Endothelial cell of umbilical vein (primary cell): ENCODE results near the gene GNGT2. TPM values are rescaled to one million over a fixed set of nuclear protein-coding genes. Genes with fewer than 3 reads are reported as not detected.

Experiments
- polyA plus RNA-seq, 4 experiments: library from polyadenylated mRNA; depleted of rRNA in 3 of 4; stranded (reverse) in 3 of 4; unstranded in 1 of 4; fragments of >200 nt; gene quantifications; 2 replicates each; pipeline versions ENCODE4 v1.2.1 to v1.2.3, GENCODE V29; 2011 to 2012; ENCODE audit warnings: missing spikeins in 1 of 4
- total RNA-seq: library from RNA; stranded (reverse); gene quantifications from 2 replicates; pipeline ENCODE4 v1.2.3, GENCODE V29; 2021

GNGT2 gene
- total and polyA plus RNA-seq, 2 donors (not counting 3 experiments of a cell fraction or from before 2014, with no cell fraction given): 2.8 to 3.8 TPM

Other genes with a start within 250 kb of the GNGT2 start
- gene GIP, start 242.0 kb downstream of the GNGT2 start, total RNA-seq: not detected in 2 replicates
- gene GIP, start 242.0 kb downstream of the GNGT2 start, polyA plus RNA-seq: not detected in 2 replicates
- gene IGF2BP1, start 213.2 kb downstream of the GNGT2 start, total RNA-seq: 91.7 and 99.5 TPM in 2 replicates
- 8.6 and 9.5 TPM in 2 replicates for gene IGF2BP1, start 213.2 kb downstream of the GNGT2 start, polyA plus RNA-seq
- gene B4GALNT2, start 77.8 kb downstream of the GNGT2 start, total RNA-seq: 0.11 and 0.14 TPM in 2 replicates
- gene B4GALNT2, start 77.8 kb downstream of the GNGT2 start, polyA plus RNA-seq: not detected in 2 replicates
- 35.2 and 35.7 TPM in 2 replicates for gene ABI3, start 133 bp upstream of the GNGT2 start, total RNA-seq
- 35.0 and 35.5 TPM in 2 replicates for gene ABI3, start 133 bp upstream of the GNGT2 start, polyA plus RNA-seq
- gene PHOSPHO1, start 20.2 kb upstream of the GNGT2 start, total RNA-seq: 0.18 TPM in 1 of 2 replicates, not detected in the other
- 0.19 and 0.23 TPM in 2 replicates for gene PHOSPHO1, start 20.2 kb upstream of the GNGT2 start, polyA plus RNA-seq
- gene ZNF652, start 151.7 kb upstream of the GNGT2 start, total RNA-seq: 18.2 and 18.6 TPM in 2 replicates
- gene ZNF652, start 151.7 kb upstream of the GNGT2 start, polyA plus RNA-seq: 6.1 and 6.2 TPM in 2 replicates
- 222 and 231 TPM in 2 replicates for gene PHB1, start 204.3 kb upstream of the GNGT2 start, total RNA-seq
- gene PHB1, start 204.3 kb upstream of the GNGT2 start, polyA plus RNA-seq: 287 and 391 TPM in 2 replicates